DOHH2 (cell line): ENCODE data around the gene FOXN3.

Experiments
- H3F3A ChIP-seq: fragments of 200-600 bp; sonication (generic), shearing (Covaris generic); 2 replicates; pipeline ENCODE4 v1.6.0; 2016; ENCODE audit warnings: antibody characterized with exemption, mild to moderate bottlenecking; ENCODE audit not compliant: control insufficient read depth, insufficient read depth
- H3K27ac ChIP-seq: fragments of 200-600 bp; sonication (generic); 2 replicates; pipeline ENCODE4 v1.5.1; 2014; ENCODE audit warnings: low read depth, mild to moderate bottlenecking, low read length, moderate library complexity
- H3K27me3 ChIP-seq: fragments of 200-600 bp; sonication (generic); 2 replicates; pipeline ENCODE4 v1.6.1; 2014; ENCODE audit warnings: mild to moderate bottlenecking, low read length, mixed read lengths; ENCODE audit not compliant: control insufficient read depth
- H3K36me3 ChIP-seq: fragments of 200-600 bp; sonication (generic); 2 replicates; pipeline ENCODE4 v1.6.1; 2014; ENCODE audit warnings: mild to moderate bottlenecking, low read length, moderate library complexity, mixed read lengths; ENCODE audit not compliant: control insufficient read depth
- H3K4me1 ChIP-seq: fragments of 200-600 bp; sonication (generic); 2 replicates; pipeline ENCODE4 v1.6.1; 2014; ENCODE audit warnings: mild to moderate bottlenecking, low read length, mixed read lengths; ENCODE audit not compliant: control insufficient read depth
- H3K4me2 ChIP-seq: fragments of 200-600 bp; sonication (generic); 2 replicates; pipeline ENCODE4 v1.6.0; 2014; ENCODE audit warnings: mild to moderate bottlenecking, low read length, moderate library complexity
- H3K4me3 ChIP-seq: fragments of 200-600 bp; sonication (generic); 2 replicates; pipeline ENCODE4 v1.5.1; 2014; ENCODE audit warnings: mild to moderate bottlenecking, low read length, mixed read lengths
- H3K79me2 ChIP-seq: fragments of 200-600 bp; sonication (generic); 2 replicates; pipeline ENCODE4 v1.6.1; 2014; ENCODE audit warnings: mild to moderate bottlenecking, low read length, mixed read lengths; ENCODE audit not compliant: control insufficient read depth
- H3K9me2 ChIP-seq: fragments of 200-600 bp; sonication (generic); replicated peaks from 2 replicates; pipeline ENCODE4 v1.6.1; 2014; ENCODE audit warnings: mild to moderate bottlenecking, low read length, mixed read lengths; ENCODE audit not compliant: control insufficient read depth
- H3K9me3 ChIP-seq: fragments of 200-600 bp; sonication (generic); 2 replicates; pipeline ENCODE4 v1.6.1; 2014; ENCODE audit warnings: antibody characterized with exemption, low read length, mixed read lengths; ENCODE audit not compliant: control insufficient read depth, insufficient read depth
- H4K20me1 ChIP-seq: fragments of 200-600 bp; sonication (generic); 2 replicates; pipeline ENCODE4 v1.6.0; 2014; ENCODE audit warnings: low read depth, mild to moderate bottlenecking, antibody characterized with exemption, low read length, moderate library complexity; ENCODE audit not compliant: control insufficient read depth, insufficient read depth
- CTCF ChIP-seq: fragments of 200-600 bp; sonication (generic); IDR thresholded peaks from one replicate; pipeline ENCODE4 v1.5.1; 2014; ENCODE audit warnings: antibody characterized with exemption, mild to moderate bottlenecking, low read depth, low read length; ENCODE audit not compliant: poor library complexity, severe bottlenecking
- EZH2phosphoT487 ChIP-seq: fragments of 200-600 bp; sonication (generic); IDR thresholded peaks from 2 replicates; pipeline ENCODE4 v1.6.1; 2017; ENCODE audit warnings: borderline replicate concordance, mild to moderate bottlenecking, antibody characterized with exemption, low read length, moderate library complexity, mixed read lengths

Gene FOXN3

GRCh38 chr14:89382487-89382886 lies 34.5 kb downstream of the FOXN3 start:
- Histone ChIP-seq H4K20me1 (no peaks in the 10 kb centered on the region), H3K36me3 (peaks cover 4% of the 10 kb centered on the region; the same call in 1 of the 2 replicates), H3K9me3 (peaks cover 12% of the 10 kb centered on the region; the same call in 1 of the 2 replicates), H3K27me3 (no peaks in the 10 kb centered on the region), H3F3A (peaks cover 12% of the 10 kb centered on the region), H3K4me3 (no peak overlapping the region), H3K9me2 (no peaks in the 10 kb centered on the region), H3K4me2 (peak overlapping the region; percentile 74; the same call in 1 of the 2 replicates), H3K4me1 (peaks cover 69% of the 10 kb centered on the region), H3K79me2 (peaks cover 41% of the 10 kb centered on the region), H3K27ac (no peak overlapping the region)
- TF ChIP-seq EZH2phosphoT487 = no peak
- TF ChIP-seq CTCF = no peak

- no peak overlapping the region for H3K4me2 ChIP-seq
- no peak overlapping the region for H3K27ac ChIP-seq
- peaks cover 29% of the 10 kb centered on the region for H3K79me2 ChIP-seq
- H3K9me2 ChIP-seq = no peaks in the 10 kb centered on the region
- peaks cover 49% of the 10 kb centered on the region for H3K4me1 ChIP-seq
- no peak overlapping the region for H3K4me3 ChIP-seq
- H3F3A ChIP-seq = peaks cover 9% of the 10 kb centered on the region
- no peaks in the 10 kb centered on the region for H4K20me1 ChIP-seq
- no peaks in the 10 kb centered on the region for H3K27me3 ChIP-seq
- peaks cover 4% of the 10 kb centered on the region; the same call in 1 of the 2 replicates for H3K36me3 ChIP-seq
- peaks cover 12% of the 10 kb centered on the region; the same call in 1 of the 2 replicates for H3K9me3 ChIP-seq
- TF ChIP-seq CTCF = no peak
- no peak for TF ChIP-seq EZH2phosphoT487
These were observed 36.9 kb downstream of the FOXN3 start for GRCh38 chr14:89379891-89380820.

- peaks cover 38% of the 10 kb centered on the region for H3K4me1 ChIP-seq
- H3K4me3 ChIP-seq = no peak overlapping the region
- H3K9me2 ChIP-seq = no peaks in the 10 kb centered on the region
- H3K27ac ChIP-seq = no peak overlapping the region
- H3F3A ChIP-seq = peaks cover 4% of the 10 kb centered on the region
- peaks cover 29% of the 10 kb centered on the region for H3K79me2 ChIP-seq
- peaks cover 12% of the 10 kb centered on the region; the same call in 1 of the 2 replicates for H3K9me3 ChIP-seq
- H3K36me3 ChIP-seq = peaks cover 4% of the 10 kb centered on the region; the same call in 1 of the 2 replicates
- no peak overlapping the region for H3K4me2 ChIP-seq
- TF ChIP-seq EZH2phosphoT487 (no peak), CTCF (no peak)
- H4K20me1 ChIP-seq = no peaks in the 10 kb centered on the region
- H3K27me3 ChIP-seq = no peaks in the 10 kb centered on the region
These were observed 38.0 kb downstream of the FOXN3 start for GRCh38 chr14:89379006-89379405.
